ENCODE results near the gene RPS18. TPM values are rescaled to one million over a fixed set of nuclear protein-coding genes. Genes with fewer than 3 reads are reported as not detected.

RPS18 gene
- total RNA-seq, 1 experiment from 2014 or later, result 3,216 TPM

DNA sequence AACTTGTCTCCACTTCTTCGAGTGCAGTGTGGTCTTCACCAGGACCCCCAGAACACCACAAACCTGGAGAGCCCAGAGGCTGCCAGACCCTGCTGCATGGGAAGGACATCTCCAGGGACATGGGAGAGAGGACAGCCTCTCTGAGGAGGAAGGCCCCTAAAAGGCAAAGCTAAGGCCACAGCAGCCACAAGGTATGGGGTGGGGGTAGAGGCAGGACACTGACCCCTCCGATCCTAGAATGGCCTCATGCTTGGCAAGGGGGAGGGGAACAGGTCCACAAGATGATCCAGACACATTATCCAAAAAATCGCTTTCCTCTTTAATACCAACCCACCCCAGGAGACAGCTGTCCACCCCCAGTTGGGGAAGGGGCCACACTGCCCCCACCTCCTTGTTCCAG lies 6.9 kb downstream of the RPS18 start:
- Histone ChIP-seq H4K5ac (ENCODE audit: insufficient read length, low read depth, low read length) (no peak overlapping the region), H3K27me3 (ENCODE audit: insufficient read depth, low read length) (no peaks in the 10 kb centered on the region), H3T11ph (ENCODE audit: low read length) (no peak overlapping the region), H2AK5ac (ENCODE audit: insufficient read length, low read length) (no peak overlapping the region), H2BK15ac (ENCODE audit: low read depth, low read length) (no peak overlapping the region), H3K79me1 (ENCODE audit: insufficient read depth, low read depth, low read length, poor library complexity, severe bottlenecking) (no peaks in the 10 kb centered on the region), H3K79me2 (ENCODE audit: insufficient read depth, low read length) (peaks cover 7% of the 10 kb centered on the region; the same call in 1 of the 2 replicates), H3K27ac (ENCODE audit: insufficient read length, low read depth, low read length) (no peak overlapping the region), H4K8ac (replicated peaks; ENCODE audit: insufficient read length, low read depth, low read length) (no peak overlapping the region), H3K4me1 (ENCODE audit: insufficient read depth, low read length) (no peaks in the 10 kb centered on the region; the same call in 1 of the 2 replicates), H3K23ac (ENCODE audit: insufficient read length, low read depth, low read length) (no peak overlapping the region), H3K56ac (ENCODE audit: insufficient read length, low read depth, low read length) (no peak overlapping the region), H3K18ac (ENCODE audit: insufficient read length, low read depth, low read length) (no peak overlapping the region), H2BK20ac (ENCODE audit: low read depth, low read length, poor library complexity, severe bottlenecking) (no peak overlapping the region), H2BK120ac (ENCODE audit: low read depth, low read length, poor library complexity, severe bottlenecking) (no peak overlapping the region), H4K91ac (ENCODE audit: insufficient read length, low read depth, low read length) (no peak overlapping the region), H2AFZ (ENCODE audit: low read length) (no peak overlapping the region), H3K9me3 (ENCODE audit: control insufficient read depth, low read depth, low read length) (no peaks in the 10 kb centered on the region), H3K4ac (ENCODE audit: low read depth, low read length) (no peak overlapping the region), H2BK12ac (ENCODE audit: insufficient read length, low read depth, low read length) (no peak overlapping the region), H3K14ac (ENCODE audit: insufficient read depth, low read length) (no peak overlapping the region), H4K20me1 (ENCODE audit: control insufficient read depth, insufficient read depth, insufficient read length) (no peaks in the 10 kb centered on the region), H3K23me2 (ENCODE audit: insufficient read length, low read depth, low read length, poor library complexity, severe bottlenecking) (peaks cover 9% of the 10 kb centered on the region), H3K9ac (ENCODE audit: extremely low read depth, insufficient read length, low read length) (no peak overlapping the region), H2BK5ac (ENCODE audit: insufficient read length, low read length) (no peak overlapping the region), H3K4me2 (ENCODE audit: insufficient read depth, insufficient read length, low read length) (no peak overlapping the region)
- H3K36me3 Mint-ChIP-seq (ENCODE audit: insufficient read depth in 1 of 3, low read depth in 3 of 3), result peaks cover 25 to 79% (median 52%) of the 10 kb centered on the region in 3 experiments; a peak in 6 of 7 replicates
- DNase-seq, result no peak
- TF ChIP-seq, protein P1, sequence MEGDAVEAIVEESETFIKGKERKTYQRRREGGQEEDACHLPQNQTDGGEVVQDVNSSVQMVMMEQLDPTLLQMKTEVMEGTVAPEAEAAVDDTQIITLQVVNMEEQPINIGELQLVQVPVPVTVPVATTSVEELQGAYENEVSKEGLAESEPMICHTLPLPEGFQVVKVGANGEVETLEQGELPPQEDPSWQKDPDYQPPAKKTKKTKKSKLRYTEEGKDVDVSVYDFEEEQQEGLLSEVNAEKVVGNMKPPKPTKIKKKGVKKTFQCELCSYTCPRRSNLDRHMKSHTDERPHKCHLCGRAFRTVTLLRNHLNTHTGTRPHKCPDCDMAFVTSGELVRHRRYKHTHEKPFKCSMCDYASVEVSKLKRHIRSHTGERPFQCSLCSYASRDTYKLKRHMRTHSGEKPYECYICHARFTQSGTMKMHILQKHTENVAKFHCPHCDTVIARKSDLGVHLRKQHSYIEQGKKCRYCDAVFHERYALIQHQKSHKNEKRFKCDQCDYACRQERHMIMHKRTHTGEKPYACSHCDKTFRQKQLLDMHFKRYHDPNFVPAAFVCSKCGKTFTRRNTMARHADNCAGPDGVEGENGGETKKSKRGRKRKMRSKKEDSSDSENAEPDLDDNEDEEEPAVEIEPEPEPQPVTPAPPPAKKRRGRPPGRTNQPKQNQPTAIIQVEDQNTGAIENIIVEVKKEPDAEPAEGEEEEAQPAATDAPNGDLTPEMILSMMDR (conservative IDR thresholded peaks at IDR 0.05), result no peak
- H3K4me3 Mint-ChIP-seq, result peak overlapping the region in 1 of 2 experiments; percentile 92; a peak in 2 of 5 replicates
- peaks cover 36 to 38% of the 10 kb centered on the region in 2 experiments for H3K4me1 Mint-ChIP-seq
- WGBS (ENCODE audit: extremely low coverage, insufficient read length, low lambda C conversion rate), result no CpG with 5 or more reads among the region's 3 CpGs
- H3K27me3 Mint-ChIP-seq (ENCODE audit: low read depth), result no peaks in the 10 kb centered on the region
- peak overlapping the region in 1 of 3 experiments; percentile 74; a peak in 1 of 7 replicates for H3K27ac Mint-ChIP-seq
- H3K9me3 Mint-ChIP-seq, result no peaks in the 10 kb centered on the region

Measured in H9 (cell line).